GM10847 (cell line): Measurements from ENCODE around the gene PTDSS2.

Source experiments
- POLR2A ChIP-seq: IDR thresholded peaks from 2 replicates; pipeline ENCODE4 v1.6.1; 2011; ENCODE audit not compliant: insufficient read length; ENCODE audit errors: extremely low read depth

Gene PTDSS2

DNA sequence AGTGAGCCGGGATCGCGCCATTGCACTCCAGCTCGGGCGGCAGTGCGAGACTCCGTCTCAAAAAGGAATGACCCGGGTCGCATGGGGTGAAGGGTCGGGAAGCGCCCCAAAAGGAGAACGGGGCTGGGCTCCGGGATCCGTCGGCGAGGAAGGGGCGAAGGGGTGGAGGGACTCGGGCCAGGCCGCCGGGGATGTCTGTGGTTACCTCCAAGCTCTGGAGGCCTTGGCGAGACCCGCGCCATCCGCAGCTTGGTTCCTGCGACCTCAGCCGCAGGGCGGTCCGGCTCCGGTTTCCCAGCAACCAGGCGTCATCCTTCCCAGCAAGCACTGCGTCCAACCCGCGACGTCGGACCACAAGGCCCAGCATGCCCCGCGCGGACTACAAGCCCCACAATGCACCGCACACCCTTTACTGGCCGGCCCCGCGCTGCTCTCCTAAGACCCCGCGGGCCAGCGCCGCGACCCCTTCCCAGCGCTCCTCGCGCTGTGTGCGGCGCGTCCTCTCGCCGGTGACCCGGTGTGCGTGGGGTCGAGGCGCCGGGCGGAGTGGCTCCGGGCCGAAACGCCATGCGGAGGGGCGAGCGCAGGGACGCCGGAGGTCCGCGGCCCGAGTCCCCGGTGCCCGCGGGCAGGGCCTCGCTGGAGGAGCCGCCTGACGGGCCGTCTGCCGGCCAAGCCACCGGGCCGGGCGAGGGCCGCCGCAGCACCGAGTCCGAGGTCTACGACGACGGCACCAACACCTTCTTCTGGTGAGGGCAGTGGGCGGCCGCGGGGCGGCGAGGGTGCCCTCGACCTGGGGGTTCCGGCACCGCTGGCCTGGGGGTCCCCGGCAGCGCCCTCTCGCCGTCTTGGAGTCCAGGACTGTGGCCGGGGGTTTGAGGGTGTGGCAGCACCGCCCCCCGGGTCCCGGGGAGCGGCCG is at the start of gene PTDSS2:
Gene PTDSS2 (plus strand): TSS at position 391 of the 920 bp plus-strand sequence. CDS start 177 bp downstream, at position 568.
- peak; percentile 71 for TF ChIP-seq POLR2A

GRCh38 chr11:403021-403760 is 46.9 kb upstream of the PTDSS2 start:
- no peak for TF ChIP-seq POLR2A

DNA sequence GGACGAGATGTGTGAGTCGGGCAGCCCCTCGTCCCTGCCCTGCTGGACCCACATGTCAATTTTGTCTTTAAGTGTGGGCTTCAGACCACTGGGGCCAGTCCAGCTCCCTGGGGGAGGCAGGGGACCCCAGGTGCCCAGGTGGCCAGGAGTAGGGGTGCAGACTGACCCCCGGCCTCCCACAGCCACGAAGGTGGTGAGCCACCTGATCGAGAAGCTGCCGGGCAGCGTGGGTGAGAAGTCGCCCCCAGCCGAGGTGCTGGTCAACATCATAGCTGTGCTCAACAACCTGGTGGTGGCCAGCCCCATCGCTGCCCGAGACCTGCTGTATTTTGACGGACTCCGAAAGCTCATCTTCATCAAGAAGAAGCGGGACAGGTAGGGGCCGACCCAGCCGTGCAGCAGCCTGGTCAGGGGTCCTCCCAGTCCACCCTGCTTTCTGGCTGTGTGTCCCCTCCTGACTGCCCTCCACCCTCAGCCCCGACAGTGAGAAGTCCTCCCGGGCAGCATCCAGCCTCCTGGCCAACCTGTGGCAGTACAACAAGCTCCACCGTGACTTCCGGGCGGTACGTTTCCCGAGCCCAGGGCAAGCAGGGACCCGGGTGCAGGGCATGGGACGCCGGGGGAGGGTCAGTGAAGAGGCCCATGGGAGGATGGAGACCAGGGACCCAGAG is 46.2 kb upstream of the PTDSS2 start:
- TF ChIP-seq POLR2A, result no peak

GRCh38 chr11:404551-405264 is 45.4 kb upstream of the PTDSS2 start:
- no peak for TF ChIP-seq POLR2A

- TF ChIP-seq POLR2A, result no peak
These were observed 44.6 kb upstream of the PTDSS2 start for GRCh38 chr11:405323-405953.

GRCh38 chr11:405954-406795 is 43.9 kb upstream of the PTDSS2 start:
- TF ChIP-seq POLR2A, result no peak

- no peak for TF ChIP-seq POLR2A
These were observed 43.1 kb upstream of the PTDSS2 start for GRCh38 chr11:406796-407650.

DNA sequence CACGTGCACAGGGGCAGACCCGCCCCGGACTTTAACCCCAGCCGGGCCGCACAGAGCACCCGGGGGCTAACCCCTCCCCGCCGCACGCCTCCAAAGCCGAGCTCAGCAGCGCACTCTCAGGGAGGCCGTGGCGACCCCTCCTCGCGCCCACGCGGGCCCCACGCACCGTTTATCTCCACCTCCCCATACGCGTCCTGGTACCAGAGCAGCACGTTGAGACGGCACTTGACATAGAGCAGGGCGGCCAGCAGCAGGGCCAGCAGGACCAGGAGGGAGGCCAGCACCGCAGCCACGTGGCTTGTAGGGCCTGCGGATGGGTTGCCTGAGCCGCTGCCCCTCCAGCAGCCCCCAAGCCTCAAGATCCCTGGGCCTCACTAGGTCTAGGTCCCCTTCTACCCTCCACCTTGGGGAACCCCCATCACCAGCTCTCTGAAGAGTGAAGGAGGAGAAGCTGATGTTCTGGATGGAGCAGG is 42.4 kb upstream of the PTDSS2 start:
- TF ChIP-seq POLR2A, result no peak

GRCh38 chr11:408154-409007 is 41.7 kb upstream of the PTDSS2 start:
- TF ChIP-seq POLR2A, result no peak

- TF ChIP-seq POLR2A, result no peak
These were observed 41.0 kb upstream of the PTDSS2 start for GRCh38 chr11:409008-409599.
